Adipocyte (in vitro differentiated cells): Measurements from ENCODE around the gene POP5.
"Not testable (repeated sequence)": the region's sequence is repeated elsewhere in the genome, so short reads cannot be mapped to it uniquely, and the experiment has no call there.

Source experiments
- DNase-seq: peaks from one replicate; pipeline ENCODE4 v3.0.0-alpha.2; 2015; ENCODE audit warnings: low read depth
- H3K27me3 ChIP-seq: replicated peaks from 2 replicates; pipeline ENCODE4 v1.7.0; 2013; ENCODE audit warnings: mild to moderate bottlenecking, low read length, moderate library complexity; ENCODE audit not compliant: control insufficient read depth, insufficient read depth
- H3K36me3 ChIP-seq: 2 replicates; pipeline ENCODE4 v1.7.0; 2013; ENCODE audit warnings: low read length, mild to moderate bottlenecking, moderate library complexity; ENCODE audit not compliant: control insufficient read depth, insufficient read depth, severe bottlenecking
- H3K4me1 ChIP-seq: 2 replicates; pipeline ENCODE4 v1.7.0; 2013; ENCODE audit warnings: mild to moderate bottlenecking, low read length, moderate library complexity; ENCODE audit not compliant: control insufficient read depth, insufficient read depth
- H3K4me3 ChIP-seq: 2 replicates; pipeline ENCODE4 v1.7.0; 2013; ENCODE audit warnings: mild to moderate bottlenecking, low read length, moderate library complexity
- H3K9ac ChIP-seq: 2 replicates; pipeline ENCODE4 v1.7.0; 2013; ENCODE audit warnings: mild to moderate bottlenecking, low read length, moderate library complexity
- H3K9me3 ChIP-seq: 2 replicates; pipeline ENCODE4 v1.7.0; 2013; ENCODE audit warnings: mild to moderate bottlenecking, low read length, moderate library complexity; ENCODE audit not compliant: control insufficient read depth

POP5 gene, protein sequence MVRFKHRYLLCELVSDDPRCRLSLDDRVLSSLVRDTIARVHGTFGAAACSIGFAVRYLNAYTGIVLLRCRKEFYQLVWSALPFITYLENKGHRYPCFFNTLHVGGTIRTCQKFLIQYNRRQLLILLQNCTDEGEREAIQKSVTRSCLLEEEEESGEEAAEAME

GRCh38 chr12:120580787-120581723 lies at the start of gene POP5:
TSS of gene POP5 (minus strand) at chr12:120581402. CDS start at chr12:120581362, 40 bp downstream.
- H3K27me3 ChIP-seq: no peaks in the 10 kb centered on the region
- H3K36me3 ChIP-seq: peaks cover 38% of the 10 kb centered on the region
- peak; percentile 99 for DNase-seq
- H3K9me3 ChIP-seq: no peaks in the 10 kb centered on the region
- H3K4me1 ChIP-seq: peaks cover 28% of the 10 kb centered on the region
- peak within 1 kb of the TSS; percentile 92 for H3K9ac ChIP-seq
- peak within 1 kb of the TSS; percentile 97 for H3K4me3 ChIP-seq

- peaks cover 10% of the 10 kb centered on the region for H3K27me3 ChIP-seq
- no peak for DNase-seq
- no peak overlapping the region for H3K4me3 ChIP-seq
These were observed 49.1 kb upstream of the POP5 start for GRCh38 chr12:120630104-120630892.

DNA sequence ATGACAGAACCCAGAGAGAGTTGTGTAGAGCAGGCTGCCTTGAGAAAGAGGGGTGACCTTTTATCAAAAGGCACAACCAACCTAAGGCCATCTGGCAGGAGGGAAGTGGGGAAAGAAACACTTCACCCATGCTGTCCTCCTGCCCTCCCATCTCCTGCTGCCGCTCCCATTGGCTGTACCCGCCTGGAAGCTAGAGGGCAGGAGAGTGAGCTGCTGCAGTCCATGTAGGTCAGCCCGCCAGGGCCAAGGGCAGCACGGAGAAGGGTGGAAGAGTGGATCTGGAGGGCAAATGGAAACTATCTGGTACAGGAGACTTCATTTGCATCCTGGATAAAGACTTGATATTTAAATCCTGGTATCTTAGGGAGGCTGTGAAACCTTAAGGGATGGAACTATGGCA lies 47.7 kb upstream of the POP5 start:
- no peak for DNase-seq
- Histone ChIP-seq H3K4me1 (no peaks in the 10 kb centered on the region), H3K36me3 (no peaks in the 10 kb centered on the region)

More at GRCh38 chr12:120630104-120630892, 49.1 kb upstream of the POP5 start:
- Histone ChIP-seq H3K9ac (no peak overlapping the region), H3K36me3 (no peaks in the 10 kb centered on the region), H3K4me1 (peaks cover 5% of the 10 kb centered on the region), H3K9me3 (no peaks in the 10 kb centered on the region)

DNA sequence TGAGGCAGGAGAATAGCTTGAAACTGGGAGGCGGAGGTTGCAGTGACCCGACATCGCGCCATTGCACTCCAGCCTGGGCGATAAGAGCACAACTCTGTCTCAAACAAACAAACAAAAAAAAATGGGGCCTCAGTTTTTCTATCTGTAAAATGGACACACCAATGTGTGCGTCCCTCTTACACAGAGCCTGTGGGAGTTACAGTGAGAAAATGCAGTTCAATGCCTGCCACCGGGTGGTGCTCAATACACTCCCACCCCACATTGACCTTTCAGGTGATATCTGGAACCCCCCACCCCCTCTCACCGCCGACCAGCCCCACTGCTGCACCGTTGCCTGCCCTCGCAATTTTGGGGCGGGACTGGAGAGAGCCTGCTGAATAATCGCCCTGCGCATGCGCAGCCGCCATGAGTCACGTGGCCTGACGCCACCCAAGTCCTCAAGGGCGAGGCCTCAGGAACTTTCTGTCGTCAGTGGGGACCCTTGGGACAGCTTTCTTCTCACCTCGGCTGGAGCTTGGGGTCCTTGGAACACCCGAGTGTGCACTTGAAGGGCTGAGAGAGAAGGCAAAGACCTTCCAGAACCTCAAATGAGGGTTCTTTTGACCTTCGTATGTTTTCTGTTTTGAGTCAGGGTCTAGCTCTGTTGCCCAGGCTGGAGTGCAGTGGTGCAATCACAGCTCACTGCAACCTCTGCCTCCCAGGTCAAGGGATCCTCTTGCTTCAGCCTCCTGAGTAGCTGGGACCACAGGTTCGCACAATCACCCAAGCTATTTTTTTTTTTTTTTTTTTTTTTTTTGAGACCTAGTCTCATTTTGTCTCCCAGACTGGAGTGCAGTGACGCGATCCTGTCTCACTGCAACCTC lies 44.6 kb upstream of the POP5 start:
- no peaks in the 10 kb centered on the region for H3K36me3 ChIP-seq
- no peak for DNase-seq
- H3K4me3 ChIP-seq: no peak overlapping the region
- no peaks in the 10 kb centered on the region for H3K9me3 ChIP-seq
- H3K9ac ChIP-seq: no peak overlapping the region
- H3K4me1 ChIP-seq: no peaks in the 10 kb centered on the region
- peaks cover 23% of the 10 kb centered on the region for H3K27me3 ChIP-seq

More for the DNA sequence above, 47.7 kb upstream of the POP5 start:
- H3K9me3 ChIP-seq: no peaks in the 10 kb centered on the region
- no peak overlapping the region for H3K4me3 ChIP-seq
- peaks cover 11% of the 10 kb centered on the region for H3K27me3 ChIP-seq
- no peak overlapping the region for H3K9ac ChIP-seq

GRCh38 chr12:120620624-120621023 lies 39.4 kb upstream of the POP5 start:
- Histone ChIP-seq H3K36me3 (no peaks in the 10 kb centered on the region), H3K9ac (no peak overlapping the region), H3K4me1 (no peaks in the 10 kb centered on the region), H3K4me3 (no peak overlapping the region), H3K27me3 (peaks cover 44% of the 10 kb centered on the region), H3K9me3 (peaks cover 5% of the 10 kb centered on the region)
- no peak for DNase-seq

GRCh38 chr12:120618954-120619615 lies 37.9 kb upstream of the POP5 start:
- Histone ChIP-seq H3K9ac (no peak overlapping the region), H3K27me3 (peaks cover 44% of the 10 kb centered on the region), H3K9me3 (peaks cover 5% of the 10 kb centered on the region), H3K36me3 (no peaks in the 10 kb centered on the region), H3K4me1 (no peaks in the 10 kb centered on the region), H3K4me3 (no peak overlapping the region)
- DNase-seq: no peak

DNA sequence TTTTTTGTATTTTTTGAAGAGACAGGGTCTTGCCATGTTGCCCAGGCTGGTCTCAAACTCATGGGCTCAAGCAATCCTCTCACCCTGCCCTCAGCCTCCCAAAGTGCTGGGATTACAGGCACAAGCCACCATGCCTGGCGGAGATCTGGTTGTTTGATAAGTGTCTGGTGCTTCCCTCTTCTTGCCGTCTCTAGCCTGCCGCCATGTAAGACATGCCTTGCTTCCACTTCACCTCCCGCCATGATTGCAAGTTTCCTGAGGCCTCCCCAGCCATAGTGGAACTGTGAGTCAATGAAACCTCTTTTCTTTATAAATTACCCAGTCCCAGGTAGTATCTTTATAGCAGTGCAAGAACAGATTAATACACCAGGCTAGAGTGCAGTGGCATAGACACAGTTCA lies 36.6 kb upstream of the POP5 start:
- not testable (repeated sequence) for H3K9me3 ChIP-seq, DNase-seq, H3K4me3 ChIP-seq, H3K4me1 ChIP-seq, H3K9ac ChIP-seq, H3K36me3 ChIP-seq
- H3K27me3 ChIP-seq: peaks cover 41% of the 10 kb centered on the region

GRCh38 chr12:120617193-120617592 lies 36.0 kb upstream of the POP5 start:
- H3K9ac ChIP-seq, H3K9me3 ChIP-seq, H3K4me3 ChIP-seq, H3K36me3 ChIP-seq, DNase-seq, H3K4me1 ChIP-seq: not testable (repeated sequence)
- H3K27me3 ChIP-seq: peaks cover 43% of the 10 kb centered on the region

DNA sequence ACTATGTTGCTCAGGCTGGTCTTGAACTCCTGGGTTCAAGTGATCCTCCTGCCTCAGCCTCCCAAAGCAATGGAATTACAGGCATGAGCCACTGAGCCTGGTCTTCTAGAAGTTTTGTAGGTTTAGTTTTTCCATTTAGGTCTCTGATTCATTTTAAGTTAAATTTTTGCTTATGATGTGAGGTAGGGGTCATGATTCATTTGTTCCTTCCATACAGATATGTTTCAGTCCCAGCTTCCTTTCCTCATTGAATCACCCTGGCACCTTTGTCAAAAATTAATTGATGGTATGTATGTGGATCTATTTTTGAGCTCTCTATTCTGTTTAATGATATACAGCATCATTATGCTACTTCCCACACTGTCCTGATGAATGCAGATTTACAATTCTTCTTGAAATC lies 33.6 kb upstream of the POP5 start:
- Histone ChIP-seq H3K4me1 (no peaks in the 10 kb centered on the region), H3K9me3 (peaks cover 5% of the 10 kb centered on the region), H3K4me3 (no peak overlapping the region), H3K9ac (no peak overlapping the region), H3K27me3 (peaks cover 43% of the 10 kb centered on the region), H3K36me3 (no peaks in the 10 kb centered on the region)
- DNase-seq: no peak

GRCh38 chr12:120611534-120611933 lies 30.3 kb upstream of the POP5 start:
- H3K27me3 ChIP-seq: peaks cover 35% of the 10 kb centered on the region
- H3K4me3 ChIP-seq, H3K9me3 ChIP-seq, DNase-seq, H3K36me3 ChIP-seq, H3K4me1 ChIP-seq, H3K9ac ChIP-seq: not testable (repeated sequence)
